Muscle of arm (tissue), 12 donors: ENCODE measurements around the gene SORCS2. TPM values are rescaled to one million over a fixed set of nuclear protein-coding genes. Genes with fewer than 3 reads are reported as not detected.

Source experiments
- DNase-seq: peaks from one replicate; pipeline ENCODE4 v3.0.0-alpha.2; 2013
- polyA plus RNA-seq, 12 donors: library from polyadenylated mRNA; unstranded; fragments of 120-200 nt; gene quantifications; one replicate each; pipeline ENCODE4 v1.2.1, GENCODE V29; 2013; ENCODE audit not compliant: insufficient read length in 12 of 12

The SORCS2 gene
- polyA plus RNA-seq, 12 donors = 5.6 to 18.2 (median 8.3) TPM; not detected in 1

DNA sequence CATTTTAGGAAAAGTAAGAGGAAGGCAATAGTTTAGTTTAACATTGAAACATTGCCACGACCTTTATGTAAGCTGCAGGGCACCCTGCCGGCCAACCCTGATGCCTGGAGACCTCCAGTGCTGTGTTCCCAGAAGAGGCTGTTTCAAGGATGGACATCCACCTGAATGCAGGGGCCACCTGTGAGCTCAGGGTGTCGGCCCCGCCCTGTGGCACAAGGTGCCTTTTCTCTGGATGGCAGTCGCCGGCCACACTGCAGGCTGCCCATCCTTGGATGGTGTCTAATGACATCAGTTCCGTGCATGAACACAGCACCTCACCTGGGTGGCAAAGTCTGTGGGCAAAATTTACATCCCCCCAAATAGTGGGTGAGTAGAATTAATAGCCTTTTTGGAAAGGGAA lies 567.3 kb downstream of the SORCS2 start:
- DNase-seq = no peak

DNA sequence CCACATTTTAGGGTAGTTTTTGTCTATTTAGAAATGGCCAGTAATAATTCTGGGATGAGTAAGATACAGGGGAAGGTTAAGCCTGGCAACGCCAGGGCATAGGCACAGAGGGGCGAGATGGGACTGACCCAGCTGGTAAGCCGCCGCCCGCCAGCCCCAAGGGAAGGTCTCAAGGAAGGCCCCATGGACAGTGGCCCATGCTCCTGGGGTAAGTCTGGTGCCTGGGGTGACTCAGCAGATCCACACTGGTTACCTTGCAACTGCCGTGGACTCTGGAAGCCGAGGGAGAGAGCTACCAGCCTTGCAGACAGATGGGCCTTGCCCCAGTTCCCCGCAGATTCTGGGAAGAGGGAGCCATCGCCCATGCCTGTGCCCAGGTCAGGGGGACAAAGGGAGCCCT lies 567.9 kb downstream of the SORCS2 start:
- no peak for DNase-seq

DNA sequence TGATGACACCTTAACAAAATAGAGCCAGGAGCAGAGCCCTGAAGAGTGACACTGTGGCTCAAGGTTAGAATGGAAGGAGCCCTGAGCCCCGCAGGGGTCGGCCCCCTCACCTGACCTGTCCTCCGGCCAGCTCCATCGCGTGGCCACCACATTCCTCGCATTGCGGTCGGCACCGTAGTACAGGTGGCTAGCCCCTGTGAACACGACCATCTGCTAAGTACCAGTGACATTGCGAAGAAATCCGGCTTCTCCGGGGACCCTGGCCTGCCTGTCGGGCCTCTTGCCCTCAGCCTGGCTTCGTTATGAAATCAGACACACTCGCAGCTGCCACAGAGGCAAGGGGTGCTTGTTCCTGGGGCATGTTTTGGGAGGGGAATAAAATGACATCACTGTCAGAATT lies 568.4 kb downstream of the SORCS2 start:
- DNase-seq = no peak

DNA sequence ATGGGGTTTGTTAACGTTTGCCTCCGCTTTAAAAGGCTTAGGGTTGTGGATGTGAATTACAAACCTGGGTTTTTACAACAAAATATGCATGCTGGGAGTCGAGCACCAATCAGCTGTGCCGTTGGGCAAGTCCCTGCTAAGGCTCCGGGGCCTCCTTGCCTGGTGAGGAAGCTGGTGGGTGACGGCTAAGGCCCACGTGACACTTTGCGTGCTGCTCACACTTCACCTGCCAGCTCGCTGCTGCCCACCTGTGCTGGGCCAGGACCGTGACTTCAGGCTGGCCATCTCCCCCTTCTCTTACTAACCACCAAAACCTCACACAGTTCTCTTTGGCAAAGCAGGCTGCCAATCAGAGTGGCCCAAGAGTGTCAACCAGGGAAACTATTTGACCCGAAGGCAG lies 569.0 kb downstream of the SORCS2 start:
- DNase-seq = no peak

DNA sequence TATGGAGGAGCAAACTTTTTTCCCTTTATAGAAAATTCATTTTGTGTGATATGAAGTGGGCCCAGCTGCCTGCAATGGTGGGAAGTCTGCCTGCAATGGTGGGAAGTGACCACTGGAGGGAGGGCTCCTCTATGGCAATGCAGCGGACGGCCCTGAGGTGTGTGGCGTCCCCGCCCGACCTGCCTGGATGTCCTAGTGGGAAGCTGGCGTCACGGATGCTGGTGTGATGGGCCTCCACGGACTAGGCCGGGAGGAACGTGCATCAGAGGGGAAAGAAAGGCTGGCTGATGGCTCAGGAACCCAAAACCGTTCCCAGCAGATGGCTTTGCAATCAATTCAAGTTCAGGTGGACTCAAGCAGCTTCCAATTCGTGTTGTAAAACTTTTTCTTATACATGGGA lies 569.4 kb downstream of the SORCS2 start:
- peak; percentile 71 for DNase-seq

DNA sequence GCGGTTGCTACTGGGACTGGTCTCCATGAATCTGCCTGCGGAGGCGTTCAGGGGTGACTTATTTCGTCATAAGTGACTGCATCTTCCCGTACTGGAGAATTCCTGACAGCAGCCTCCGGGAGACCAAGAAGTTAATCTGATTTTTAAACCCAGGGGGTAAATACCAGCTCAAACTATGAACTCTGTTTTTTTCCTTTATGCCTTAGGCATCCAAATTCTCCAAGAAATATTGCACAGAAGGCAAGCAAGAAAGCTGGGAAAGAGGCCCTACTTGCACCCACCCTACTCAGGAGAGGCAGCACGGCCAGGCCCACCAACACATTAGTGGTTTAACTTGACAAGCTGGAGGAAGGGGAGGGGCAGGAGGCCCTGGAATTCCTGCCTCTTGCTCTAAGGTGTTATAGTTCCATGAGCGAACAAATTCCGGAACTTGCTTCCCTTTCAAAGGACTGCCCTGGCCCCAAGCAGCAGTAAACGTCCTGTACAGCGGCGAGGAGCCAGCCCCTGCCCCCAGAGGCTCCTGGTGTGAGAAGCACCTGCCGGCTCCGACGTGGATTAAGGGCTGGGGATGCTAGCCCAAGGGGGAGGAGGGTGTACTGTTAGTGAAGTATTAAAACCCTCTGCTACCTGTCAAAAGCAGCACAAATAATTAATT lies 570.2 kb downstream of the SORCS2 start:
- DNase-seq = no peak

DNA sequence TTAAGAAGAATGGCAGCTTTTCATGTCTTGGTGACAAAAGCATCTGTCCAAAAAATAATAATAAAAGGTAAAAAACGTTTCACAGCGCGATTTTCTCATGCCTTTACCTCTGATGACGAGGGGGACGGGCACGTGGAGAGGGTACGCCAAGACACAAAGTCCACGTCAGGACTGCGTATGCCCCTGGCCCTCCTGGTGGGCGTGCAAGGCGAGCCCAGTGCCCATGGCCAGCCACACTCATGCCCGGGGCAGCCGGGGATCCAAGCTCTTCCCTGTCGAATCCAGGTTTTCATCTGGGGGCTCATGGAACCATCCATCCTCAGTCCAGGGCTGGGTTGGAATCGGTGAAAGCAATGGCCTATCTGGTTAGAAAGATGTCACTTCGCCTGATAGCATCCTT lies 570.8 kb downstream of the SORCS2 start:
- DNase-seq = no peak

DNA sequence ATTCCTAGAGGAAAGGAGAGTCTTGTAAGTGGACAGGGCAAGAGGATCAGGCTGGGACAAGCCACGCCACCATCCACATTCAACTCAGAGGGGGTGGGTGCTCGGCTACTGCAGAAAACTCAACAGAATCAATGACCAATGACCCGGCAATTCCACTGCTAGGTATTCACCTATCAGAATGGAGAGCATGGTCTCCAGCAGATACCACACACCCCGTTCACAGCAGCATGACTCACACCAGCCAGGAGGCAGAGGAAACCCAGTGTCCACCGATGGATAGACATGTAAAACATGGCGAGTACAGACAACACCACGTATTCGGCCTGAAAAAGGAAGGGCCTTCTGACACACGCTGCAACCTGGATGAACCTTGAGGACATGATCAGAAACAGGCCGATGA lies 571.5 kb downstream of the SORCS2 start:
- no peak for DNase-seq

DNA sequence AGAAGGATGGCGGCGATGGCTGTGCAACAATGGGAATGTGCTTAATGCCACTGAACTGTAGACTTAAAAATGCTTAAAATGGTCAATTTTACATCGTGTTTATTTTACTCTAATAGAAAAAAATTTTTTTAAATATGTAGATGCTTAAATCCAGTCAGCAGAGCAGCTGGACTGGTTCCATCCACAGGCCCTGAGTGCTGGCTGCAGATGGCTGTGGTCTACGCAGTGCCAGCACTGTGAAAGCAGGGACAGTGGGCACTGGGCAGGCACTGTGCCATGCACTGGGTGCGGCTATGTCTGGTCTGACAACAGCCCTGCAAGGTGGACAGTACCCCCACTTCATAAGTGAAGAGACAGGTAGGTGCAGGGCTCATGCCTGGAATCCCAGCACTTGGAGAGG lies 572.1 kb downstream of the SORCS2 start:
- DNase-seq = no peak

DNA sequence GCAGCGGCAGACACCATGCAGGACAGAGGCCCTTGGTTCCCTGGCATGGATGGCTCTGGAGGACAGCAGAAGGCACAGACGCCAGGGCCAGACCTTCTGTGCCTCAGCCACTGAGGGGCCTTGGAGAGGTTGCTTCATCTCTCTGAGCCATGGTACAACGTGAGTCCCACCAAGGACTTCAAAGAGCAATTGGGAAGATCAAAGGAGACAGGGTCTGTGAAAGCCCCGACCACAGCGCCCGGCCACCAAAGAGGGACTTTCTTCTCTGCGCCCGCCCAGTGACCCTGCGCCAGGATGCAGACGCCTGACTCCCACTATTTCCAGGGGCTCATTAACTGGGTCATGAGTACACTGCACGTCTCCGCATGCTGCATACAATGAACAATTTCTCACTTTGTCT lies 573.3 kb downstream of the SORCS2 start:
- DNase-seq = no peak

DNA sequence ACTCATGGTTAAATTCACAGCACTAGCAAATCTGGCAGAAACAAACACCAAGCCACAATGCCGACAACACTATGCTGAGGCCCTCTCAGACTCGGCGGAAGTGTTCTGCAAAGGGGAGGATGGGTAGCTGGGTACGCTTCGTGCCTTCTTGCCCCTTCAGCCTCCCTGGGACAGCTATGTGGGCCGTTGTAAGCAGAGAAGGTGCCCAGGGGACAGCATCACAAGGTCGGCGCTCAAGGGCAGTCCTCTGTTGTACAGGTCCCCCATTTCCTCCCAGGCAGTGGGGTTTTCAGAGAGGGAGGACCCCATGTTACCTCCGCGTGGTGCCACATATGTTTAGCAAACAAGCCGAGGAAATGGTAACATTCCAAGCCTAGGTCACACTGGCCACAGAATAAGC lies 573.7 kb downstream of the SORCS2 start:
- DNase-seq = no peak

DNA sequence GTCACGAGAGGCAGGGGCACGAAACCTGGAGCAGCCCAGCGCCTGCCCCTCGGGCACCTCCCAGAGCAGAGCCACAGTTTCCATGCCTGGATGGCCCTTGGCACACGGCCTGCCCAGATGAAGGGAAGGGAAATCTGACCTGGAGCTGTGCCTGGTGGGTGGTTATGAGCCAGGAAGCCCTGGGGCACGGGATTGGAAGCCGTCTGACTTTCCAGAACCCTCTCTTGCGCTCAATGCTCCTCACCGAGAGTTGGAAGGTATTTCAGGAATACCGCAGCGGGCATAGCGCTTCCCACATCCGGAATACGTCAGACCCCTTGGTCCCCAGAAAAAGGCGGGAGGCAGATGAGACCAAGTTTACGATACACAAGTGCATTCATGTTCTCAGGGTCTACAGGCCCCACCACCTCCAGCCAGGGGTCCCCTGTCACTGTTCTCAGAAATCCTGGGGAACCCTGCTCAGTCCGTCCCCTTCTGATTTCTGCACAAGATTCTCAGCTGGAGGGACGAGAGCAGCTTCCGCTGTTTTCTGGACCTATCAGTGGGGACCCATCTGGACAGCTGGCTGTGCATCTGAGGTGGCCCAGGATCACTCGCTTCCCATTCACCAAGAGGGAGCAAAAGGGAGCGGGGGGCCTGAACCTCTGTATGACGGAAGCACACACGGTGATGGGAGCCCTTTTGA lies 574.5 kb downstream of the SORCS2 start:
- no peak for DNase-seq

DNA sequence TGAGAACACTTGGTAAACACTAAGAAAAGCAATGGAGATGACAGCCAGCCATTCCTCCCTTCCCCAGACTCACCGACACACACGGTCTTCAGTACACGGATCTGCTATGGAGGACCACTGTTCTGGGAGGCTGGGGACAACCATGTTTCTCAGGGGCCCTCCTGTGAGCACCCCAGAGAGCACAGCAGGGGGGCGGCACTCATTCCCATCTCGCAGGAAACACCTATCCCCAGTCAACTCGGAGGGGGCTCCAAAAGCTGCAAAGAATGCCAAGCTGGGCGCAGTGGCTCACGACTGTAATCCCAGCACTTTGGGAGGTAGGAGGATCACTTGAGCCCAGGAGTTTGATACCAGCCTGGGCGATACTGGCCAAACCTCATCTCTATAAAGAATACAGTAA lies 575.2 kb downstream of the SORCS2 start:
- DNase-seq = no peak

DNA sequence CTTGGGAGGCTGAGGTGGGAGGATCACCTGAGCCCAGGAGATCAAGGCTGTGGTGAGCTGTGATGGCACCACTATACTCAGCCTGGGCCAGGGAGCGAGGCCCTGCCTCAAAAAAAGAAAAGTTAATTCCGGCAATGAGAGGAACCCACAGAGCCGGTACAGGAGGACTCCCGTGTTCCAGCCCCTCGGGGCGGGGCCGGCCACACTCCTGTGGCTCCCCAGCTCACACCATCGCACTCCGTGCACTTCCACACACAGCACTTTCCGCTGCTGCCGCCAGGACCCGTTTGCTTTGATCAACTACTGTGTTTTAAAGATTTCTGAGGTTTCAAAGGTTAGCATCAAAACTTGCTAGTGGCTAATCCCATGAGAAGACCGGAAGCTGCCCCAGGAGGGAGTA lies 575.6 kb downstream of the SORCS2 start:
- no peak for DNase-seq

DNA sequence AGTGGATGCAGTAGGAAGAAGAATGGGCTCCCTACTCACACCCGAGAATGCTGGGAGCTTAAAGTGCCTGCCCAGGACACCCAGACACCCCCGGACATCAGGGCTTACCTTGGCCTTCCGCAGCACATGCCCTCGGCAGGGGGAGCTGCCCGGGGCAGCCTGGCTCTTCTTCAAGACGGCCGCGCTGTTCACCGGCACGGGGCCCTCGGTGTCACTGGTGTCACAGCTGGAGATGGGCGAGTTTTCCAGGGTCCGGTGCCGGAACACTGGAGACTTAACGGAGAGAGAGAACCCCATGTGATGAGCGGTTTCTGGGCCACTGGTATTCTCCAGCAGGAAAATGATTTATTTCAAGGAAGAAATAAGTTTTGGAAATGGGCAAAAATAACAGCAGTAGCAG lies 576.4 kb downstream of the SORCS2 start:
- no peak for DNase-seq

DNA sequence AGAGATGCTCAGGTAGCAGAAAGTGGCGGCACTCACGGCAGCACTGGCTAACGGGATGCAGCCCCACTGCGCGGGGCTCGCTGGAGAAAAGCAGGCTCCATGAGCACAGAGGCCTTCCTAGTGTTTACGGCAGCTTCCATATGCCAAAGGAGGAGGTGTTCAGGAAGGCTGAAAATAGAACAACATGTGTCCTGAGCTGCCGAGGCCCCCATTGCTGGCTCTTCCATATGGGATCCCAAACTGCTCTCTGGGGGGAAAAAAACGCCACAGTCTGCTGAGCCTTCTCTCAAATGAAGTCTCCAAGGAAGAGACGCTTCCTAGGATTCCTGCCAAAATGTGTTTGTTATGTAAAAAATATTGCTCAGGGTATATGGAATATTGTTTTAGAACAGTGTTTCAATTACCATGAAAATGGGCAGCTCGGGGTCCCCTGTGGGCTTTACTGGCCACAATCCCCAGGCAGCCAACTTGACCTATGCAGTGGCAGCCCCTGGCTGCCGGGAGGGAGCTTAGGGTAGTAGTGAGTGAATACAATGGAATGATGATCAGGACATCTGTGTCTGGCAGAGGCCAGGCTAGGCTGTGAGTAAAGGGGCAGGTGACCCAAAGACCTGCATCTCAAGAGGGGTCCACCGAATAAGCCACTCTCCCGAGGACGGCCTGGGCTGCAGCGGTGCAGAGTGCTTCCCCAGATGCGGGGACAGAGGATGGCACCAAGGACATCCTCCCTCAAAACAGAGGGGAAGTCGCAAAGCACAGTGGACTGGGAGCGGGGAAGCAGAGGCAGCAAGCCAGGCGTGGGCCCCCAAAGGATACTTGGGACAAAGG lies 577.3 kb downstream of the SORCS2 start:
- no peak for DNase-seq

DNA sequence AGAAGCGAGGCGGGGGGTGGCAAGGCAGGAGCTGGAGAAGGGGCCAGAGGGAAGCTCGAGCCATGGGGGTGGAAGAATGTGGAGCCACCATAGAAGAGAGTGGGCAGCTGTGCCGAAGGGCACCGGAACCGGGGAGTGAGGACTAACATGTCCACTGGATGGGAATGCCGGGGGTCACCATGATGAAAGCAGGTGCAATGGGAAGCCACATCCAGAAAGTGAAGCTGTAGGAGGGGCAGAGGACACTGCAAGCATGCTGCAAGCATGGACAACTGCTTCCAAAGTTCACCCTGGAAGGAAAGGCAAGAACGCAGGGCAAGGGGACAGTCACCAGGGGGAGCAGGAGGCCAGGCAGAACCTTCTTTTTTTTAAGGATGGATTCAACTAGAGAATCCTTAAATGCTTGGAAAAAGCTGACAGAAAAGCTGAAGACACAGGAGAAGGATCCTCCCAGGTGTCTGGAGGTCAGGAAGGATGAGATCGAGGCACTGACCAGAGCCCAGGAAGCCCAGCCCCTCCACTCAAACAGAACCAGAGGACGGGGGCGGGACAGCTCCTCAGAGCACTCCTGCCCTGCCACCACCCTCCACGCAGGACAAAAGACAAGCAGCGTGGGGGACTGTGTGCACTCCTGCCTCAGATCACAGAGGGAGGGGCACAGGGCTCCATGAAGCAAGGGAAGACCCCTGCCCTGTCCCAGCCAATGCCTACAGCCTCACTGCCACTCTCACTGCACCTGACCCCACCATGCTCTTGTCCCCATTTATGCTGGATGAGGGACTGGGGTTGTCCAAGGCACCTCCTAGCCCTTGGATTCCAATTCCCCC lies 578.1 kb downstream of the SORCS2 start:
- no peak for DNase-seq

DNA sequence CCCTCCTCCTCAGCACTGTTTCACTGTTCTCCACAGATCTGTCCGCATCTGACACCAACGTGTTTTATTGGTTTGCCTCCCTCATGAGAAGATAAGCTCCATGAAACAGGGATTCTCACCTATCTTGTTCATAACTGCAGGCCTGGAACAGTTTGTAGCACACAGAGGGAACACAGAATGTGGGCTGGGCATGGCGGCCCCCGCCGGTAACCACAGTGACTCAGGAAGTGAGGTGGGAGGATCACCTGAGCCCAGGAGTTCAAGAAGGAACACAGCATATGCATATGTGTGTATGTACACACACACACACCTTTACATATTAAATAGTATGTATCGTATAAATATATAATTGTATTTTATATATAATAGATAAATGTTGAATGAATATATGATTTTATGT lies 578.7 kb downstream of the SORCS2 start:
- DNase-seq = no peak

DNA sequence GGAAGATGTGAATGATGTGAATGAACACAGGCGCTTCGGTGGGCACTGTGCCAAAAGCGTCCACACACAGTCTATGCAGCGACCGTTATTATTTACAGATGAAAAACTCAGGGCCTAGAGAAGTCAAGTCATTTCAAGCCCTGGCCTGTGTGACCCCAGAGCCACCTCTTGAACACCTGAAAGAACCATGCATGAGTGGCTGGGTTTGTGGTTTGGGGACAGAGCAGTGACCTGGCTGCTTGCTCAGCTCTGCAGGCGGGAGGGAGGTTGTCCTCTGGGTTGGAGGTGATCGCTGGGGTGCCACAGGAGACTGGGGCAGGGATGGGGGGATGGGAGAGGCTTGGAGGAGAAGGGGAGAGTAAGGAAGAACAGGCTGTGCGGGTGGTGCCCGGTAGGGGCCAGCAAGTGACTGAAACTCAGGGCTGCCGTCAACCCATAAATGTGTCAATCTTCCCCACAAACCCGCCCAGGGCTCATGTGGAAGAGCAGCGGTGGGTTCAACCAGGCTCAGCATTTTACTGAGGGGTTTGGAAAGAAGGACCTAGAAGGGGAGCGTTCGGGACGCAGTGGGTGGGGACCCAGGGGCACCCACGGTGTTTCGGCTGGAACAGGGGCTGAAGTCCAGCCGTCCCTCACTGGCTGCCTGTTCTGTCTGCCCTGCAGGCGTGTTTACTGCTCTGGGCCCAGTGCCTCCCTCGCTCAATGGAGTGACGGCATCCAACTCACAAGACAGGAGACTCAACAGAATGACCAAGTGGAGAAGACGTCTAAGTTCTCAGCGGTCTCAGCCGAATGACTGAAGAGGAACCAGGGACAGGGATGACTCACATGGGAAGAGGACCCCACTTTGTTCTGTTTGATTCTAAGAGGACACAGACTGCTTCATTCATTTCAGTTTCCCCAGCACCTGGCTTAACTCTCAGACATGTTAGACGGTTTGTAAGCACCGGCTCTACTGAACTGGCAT lies 579.5 kb downstream of the SORCS2 start:
- DNase-seq = no peak

DNA sequence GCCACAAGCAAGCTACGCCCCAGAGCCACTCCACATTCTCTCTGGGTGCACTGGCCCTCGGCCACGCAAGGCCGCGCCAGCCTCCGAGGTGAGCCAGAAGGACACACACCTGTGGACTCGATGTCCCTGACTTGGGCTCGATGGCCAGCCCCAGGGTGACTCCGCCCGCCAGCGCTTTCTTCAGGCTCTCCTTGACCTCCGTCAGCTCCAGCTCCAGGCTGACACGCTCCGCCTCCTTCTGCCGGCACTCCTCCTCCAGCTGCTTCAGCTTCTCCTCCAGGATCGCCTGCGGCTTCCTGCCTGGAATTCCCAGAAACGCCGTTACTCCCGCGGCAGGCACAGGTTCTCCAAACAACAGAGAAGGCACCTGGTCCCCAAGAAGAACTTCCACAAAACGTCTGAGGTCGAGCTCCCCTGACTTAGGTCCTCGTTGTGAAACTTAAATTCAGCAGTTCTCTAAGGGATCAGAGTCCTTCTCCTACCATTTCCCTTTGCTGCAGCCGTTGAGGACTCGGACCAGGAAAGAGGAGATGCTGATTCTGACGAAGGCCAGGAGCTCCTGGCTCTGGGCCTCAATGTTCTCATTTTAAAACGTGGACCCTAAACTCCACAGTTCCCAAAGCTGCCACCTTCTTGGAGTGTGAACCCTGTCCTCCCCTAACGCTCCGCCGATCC lies 580.5 kb downstream of the SORCS2 start:
- no peak for DNase-seq
